HG03442 (cell line): ENCODE results near the gene RYR2.
"Not testable (repeated sequence)": the region's sequence is repeated elsewhere in the genome, so short reads cannot be mapped to it uniquely, and the experiment has no call there.

Experiments
- ATAC-seq: cut with Tn5 transposase; IDR thresholded peaks from one replicate; pipeline ENCODE4 v1.9.1; 2021; ENCODE audit warnings: mild to moderate bottlenecking, moderate library complexity; ENCODE audit not compliant: unreplicated experiment

Gene RYR2

DNA sequence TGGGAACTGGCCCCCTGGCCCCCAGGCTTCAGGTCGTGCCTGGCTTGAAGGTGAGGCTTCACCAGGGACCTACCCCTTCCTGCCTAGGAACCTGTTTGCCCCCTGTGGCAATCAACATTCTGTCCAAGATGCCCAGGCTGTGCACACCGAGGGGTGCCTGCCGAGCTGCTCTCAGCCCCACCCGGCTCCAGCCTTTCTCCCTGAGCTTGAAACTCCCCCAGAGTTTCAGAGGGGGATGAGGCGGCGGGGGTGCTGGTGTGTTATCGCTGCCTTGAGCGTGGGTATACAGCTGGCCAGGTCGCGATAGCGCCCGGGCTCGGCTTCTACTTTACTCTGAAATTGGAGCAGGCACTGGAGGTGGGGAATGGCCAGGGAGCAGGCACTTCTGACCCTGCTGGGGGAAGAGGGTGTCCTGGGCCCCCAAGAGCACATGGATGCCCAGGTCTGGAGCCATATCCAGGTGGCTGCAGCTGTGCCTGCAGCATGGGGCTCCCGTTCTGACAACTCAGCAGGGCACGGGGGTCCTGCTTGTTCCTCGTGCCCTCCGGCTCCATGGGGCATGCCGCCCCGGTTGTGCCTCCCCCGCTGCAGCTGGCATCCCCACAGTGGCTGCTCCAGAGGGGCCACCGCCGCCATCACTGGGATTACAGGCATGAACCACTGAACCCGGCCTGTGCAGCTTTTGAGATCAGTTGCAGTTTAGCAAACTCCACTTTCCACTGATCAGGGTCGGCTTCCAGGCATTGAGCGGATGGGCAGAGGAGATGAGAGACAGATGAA is 29.8 kb downstream of the RYR2 start:
- no peak for ATAC-seq

DNA sequence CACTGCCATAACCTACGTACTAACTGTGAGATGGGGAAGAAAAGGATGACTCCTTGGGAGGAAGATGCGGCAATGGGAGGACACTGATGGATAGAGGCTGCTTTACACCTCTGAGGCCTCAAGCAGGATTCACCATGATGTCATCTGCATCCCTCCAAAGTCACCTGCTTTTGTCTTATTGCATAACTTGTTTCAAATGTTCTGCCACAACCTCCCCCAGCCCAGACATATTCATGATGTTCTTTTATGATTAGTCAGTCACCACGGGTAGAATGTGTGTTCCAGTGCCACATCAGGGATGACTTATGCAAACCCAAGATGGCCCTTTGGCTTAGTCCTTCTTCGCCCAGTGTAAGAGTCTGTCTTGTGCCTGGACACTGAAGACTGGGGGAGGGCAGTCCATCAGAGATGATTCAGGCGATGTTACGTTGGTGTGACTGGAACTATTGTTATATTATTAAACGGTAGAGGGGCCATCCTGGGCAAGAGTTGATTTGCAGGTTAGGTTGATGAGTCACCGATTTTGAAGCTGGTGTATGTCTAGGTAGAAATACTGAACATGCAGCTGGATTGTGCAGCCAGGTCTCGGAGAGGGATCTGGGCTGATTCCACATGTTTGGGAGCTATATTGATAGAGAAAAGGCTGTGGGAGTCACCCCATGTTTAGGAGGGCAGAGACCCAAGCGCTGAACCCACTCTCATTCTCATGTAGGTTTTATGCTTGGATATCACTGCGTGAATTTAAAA is 32.6 kb downstream of the RYR2 start:
- ATAC-seq: no peak

DNA sequence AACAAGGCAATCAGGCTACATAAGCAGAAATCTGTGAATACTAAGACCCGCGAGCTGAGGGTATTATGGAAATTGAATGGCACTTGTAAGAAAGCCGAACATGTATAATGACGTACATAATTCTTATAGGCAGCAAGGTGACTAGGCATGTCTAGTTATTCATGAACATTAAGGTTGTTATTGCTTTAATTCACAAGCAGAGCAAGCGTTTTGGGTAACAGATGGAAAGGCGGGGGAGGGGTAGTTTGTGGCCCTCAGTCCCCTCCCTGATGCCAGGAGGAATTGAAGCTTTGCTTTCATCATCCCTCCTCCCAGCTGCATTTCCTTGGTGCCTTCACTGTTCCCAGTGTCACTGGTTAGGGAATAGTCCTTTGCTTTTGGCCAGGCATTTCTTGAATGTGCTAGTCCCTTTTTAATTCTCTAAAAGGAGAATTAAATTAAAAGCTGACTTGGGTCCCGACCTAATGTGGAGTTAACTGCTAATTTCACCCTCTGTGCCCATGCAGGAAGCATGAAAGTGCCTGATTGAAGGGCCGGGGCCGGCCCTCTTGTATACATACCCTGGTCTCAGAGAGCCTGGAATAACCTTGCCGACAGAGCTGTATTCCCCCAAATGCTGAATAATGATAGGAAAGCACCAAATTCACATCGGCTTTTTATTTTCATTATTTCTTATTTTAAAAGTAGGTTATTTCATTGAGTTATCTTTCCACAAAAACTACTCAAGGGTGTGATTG is 42.5 kb downstream of the RYR2 start:
- ATAC-seq: no peak

DNA sequence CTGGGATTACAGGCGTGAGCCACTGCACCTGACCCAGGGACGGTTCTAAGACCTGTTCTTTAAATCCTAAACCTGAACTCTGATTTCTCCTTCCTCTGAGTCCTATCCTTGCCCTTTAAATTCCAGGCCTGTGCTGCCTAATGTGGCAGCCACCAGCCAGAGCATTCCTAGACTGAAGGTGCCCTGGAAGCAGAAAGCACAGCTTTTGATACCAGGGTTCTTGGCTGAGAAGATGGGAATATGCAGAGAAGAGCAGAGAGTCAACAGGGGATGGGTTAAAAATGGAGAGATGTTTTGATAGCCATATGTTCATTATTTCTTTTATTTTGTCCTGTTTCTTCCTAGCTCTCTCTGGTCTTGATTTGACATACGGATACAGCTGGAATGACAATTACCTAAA is 49.7 kb downstream of the RYR2 start:
- no peak for ATAC-seq

DNA sequence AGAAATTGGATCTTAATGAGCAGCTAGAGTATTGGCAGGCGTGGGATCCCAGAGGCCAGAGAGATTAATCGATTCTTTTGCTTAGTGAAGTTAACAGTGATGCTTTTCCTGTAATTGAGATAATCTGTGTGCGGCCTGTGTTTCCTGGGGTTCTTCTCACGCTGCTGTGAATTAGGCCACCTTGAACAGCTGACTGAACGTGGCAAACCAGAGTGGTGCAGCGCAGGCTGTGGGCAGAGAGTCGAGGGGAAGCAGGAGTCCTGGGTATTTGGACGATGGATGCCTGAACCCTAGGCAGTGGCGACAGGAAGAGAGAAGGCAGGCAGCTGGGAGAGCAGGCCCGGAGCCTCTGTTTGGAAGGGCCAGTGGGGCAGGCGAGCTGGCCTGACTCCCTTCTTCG is 51.7 kb downstream of the RYR2 start:
- no peak for ATAC-seq

- ATAC-seq: no peak
These were observed 56.6 kb downstream of the RYR2 start for GRCh38 chr1:237098541-237098940.

GRCh38 chr1:237103021-237103420 is 61.0 kb downstream of the RYR2 start:
- ATAC-seq: no peak

DNA sequence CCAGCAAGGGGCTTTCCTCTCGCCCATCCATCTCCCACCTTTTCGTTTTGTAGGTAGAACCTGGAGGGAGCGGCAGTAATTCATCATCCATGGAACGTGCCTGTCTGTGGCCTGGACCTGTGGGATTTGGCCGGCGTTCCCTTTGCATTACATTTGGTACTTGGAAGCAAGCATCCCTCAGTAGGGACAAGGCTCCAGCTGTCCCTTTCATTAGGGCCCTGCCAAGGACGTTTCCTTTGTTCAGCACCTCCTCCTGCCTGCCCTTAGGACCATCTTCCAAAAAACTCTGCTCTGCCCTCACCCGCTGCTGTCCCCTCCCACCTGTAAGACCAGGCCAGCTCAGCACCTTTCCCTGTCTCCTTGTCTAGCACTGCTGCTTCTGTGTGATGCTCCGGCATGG is 62.1 kb downstream of the RYR2 start:
- no peak for ATAC-seq

DNA sequence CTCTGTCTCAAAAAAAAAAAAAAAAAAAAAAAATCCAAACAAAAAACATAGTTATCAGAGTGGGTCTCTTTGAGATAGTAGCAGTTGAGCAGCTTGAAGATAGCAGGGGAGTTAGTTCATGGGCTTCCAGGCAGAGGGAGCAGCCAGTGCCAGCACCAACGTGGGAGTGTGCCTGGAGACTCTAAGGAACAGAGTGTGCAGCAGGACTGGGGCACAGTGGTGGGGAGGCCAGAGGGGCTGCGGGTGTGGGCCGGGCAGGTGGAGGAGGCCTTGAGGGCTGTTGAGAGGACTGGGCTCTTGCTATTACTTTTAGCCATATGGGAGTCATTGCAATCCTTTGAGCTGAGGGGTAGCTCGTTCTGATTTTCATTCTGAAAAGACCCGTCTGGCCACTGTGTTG is 63.8 kb downstream of the RYR2 start:
- ATAC-seq: no peak

- no peak for ATAC-seq
These were observed 66.5 kb downstream of the RYR2 start for GRCh38 chr1:237108297-237109040.

DNA sequence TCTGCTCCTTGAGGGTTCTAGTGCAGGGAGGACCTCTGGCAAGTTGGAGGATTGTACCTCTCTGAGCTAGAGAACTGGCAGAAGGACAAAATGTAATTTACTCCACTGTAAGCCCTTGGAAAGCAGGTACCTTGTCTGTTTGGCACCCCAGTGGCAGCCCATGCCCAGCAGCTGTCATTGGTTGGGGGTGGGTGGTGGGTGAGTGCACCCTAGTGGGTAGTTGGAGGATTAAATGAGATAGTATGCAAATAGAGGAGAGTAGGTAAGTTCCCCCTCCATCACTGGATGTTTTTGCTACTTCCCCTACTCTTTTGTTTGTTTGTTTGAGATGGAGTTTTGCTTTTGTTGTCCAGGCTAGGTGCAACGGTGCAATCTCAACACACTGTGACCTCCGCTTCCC is 69.8 kb downstream of the RYR2 start:
- no peak for ATAC-seq

- ATAC-seq: no peak
These were observed 70.7 kb downstream of the RYR2 start for GRCh38 chr1:237112663-237113062.

DNA sequence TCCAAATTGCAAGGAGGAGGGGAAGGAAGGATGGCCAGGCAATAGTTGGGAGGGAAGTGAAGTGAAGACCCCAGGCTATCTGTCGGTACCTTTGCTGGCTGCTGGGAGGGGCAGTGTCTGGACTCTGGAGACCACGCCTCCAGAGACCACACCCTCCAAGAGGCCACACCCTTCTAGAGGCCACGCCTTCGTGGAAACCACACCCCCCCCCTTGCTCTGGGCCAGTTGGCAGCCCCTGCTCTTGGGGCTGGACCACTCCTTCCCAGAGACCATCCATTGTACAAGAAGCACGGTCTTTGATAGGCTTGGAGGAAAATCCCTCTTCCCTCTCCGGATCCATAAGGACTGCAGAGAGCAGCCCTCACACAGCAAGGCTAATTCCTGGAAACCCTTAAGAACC is 73.1 kb downstream of the RYR2 start:
- no peak for ATAC-seq

GRCh38 chr1:237119091-237119490 is 77.1 kb downstream of the RYR2 start:
- ATAC-seq: no peak

DNA sequence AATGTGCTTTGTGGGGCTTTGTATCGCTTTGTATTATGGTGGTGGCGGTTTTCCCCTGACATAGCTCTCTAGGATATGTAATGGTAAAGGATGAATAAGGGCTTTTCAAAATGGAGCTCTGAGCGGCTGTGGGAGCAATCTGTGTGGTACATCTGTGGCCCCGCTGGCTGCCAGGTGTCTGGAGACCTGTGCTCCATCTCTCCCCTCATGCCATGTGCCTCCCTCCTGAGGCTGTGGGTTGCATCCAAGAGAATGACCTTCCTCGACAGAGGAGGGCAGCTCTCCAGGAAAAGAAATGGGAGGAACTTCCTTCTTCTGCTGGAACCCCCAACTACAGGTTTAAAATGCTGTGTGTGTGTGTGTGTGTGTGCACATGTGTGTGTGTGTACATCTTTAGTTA is 78.7 kb downstream of the RYR2 start:
- ATAC-seq: no peak

DNA sequence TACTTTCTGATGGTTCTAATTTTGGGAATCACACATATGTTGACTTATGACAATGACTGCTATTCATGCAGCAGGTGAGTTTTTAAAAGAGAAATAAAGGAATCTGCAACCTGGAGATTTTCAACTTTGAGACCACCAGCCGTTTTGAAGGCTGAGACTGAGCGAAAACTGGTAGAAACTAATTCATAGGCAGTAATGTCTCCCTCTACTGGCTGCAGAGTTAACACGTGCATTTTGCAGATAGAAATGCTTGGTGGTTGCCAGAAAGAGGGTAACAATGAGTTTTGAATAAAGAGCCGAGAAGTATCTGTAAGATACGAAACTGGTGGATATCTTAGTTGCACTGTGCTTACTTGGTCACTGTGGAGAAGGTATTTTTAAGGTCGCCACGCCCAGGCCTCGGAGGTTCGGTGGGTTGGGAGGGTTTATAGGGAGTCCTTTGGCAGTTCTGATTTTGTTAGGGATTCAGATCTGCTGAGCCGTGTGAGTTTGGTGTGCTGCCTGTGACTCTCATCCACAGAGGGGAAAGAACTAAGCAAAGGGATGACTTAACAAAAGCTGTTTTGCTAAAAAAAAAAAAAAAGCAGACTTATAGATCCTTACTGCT is 83.0 kb downstream of the RYR2 start:
- no peak for ATAC-seq

GRCh38 chr1:237126180-237126579 is 84.2 kb downstream of the RYR2 start:
- no peak for ATAC-seq

GRCh38 chr1:237127301-237127700 is 85.3 kb downstream of the RYR2 start:
- not testable (repeated sequence) for ATAC-seq

DNA sequence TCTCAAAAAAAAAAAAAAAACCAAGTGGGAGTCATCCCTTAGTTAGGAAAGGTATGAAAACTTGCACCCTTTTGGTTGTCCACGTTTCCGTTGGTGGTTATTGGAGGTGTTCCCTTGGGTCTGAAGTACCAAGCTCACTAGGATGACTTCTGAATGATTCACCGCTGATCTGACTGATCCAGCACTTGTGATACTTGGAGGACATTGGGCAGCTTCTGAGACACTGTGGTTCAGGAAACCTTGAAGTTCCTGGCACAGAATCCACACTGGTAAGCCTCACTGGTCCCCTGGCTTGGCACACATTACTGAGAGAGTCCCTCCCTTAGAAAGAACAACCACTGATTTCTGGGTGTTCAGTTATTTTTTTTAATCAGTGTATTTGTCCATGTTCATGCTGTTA is 91.9 kb downstream of the RYR2 start:
- no peak for ATAC-seq

GRCh38 chr1:237134929-237135328 is 92.9 kb downstream of the RYR2 start:
- no peak for ATAC-seq

DNA sequence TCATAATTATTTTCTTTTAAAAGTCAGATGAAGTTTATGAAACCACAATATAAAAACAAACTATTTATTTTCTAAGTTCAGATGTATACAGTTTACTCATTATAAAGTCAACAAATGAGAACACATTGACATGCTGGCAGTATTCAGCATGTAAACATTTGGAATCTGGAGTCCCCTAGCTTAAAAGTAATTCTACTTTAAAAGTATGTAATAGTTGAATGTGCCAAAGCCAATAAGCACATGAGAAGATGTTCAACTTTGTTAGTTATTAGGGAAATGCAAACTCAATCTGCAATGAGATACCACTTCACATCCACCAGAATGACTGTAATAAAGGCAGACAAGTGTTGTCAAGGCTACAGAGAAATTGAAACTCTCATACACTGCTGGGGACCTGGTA is 96.6 kb downstream of the RYR2 start:
- ATAC-seq: no peak
